Colonic mucosa (tissue), 4 donors: ENCODE results near the gene GLRA3. TPM values are rescaled to one million over a fixed set of nuclear protein-coding genes. Genes with fewer than 3 reads are reported as not detected.

Experiments
- DNase-seq: peaks from one replicate; pipeline ENCODE4 v3.0.0-alpha.2; 2020
- H3K27ac ChIP-seq: fragments of 200-600 bp; one replicate; pipeline ENCODE4 v1.8.0; 2021
- H3K27me3 ChIP-seq: fragments of 200-600 bp; one replicate; pipeline ENCODE4 v1.8.0; 2021
- H3K36me3 ChIP-seq: fragments of 200-600 bp; one replicate; pipeline ENCODE4 v1.8.0; 2021
- H3K4me1 ChIP-seq: fragments of 200-600 bp; one replicate; pipeline ENCODE4 v1.8.0; 2021; ENCODE audit warnings: mild to moderate bottlenecking
- H3K4me3 ChIP-seq: fragments of 200-600 bp; one replicate; pipeline ENCODE4 v1.8.0; 2021
- H3K9ac ChIP-seq, 2 donors: one replicate each; pipeline ENCODE4 v1.7.0; 2013; ENCODE audit warnings: control low read depth in 2 of 2, low read depth in 2 of 2, low read length in 2 of 2
- H3K9me3 ChIP-seq: fragments of 200-600 bp; one replicate; pipeline ENCODE4 v1.8.0; 2021
- CTCF ChIP-seq: fragments of 200-600 bp; IDR thresholded peaks from one replicate; pipeline ENCODE4 v1.8.0; 2022; ENCODE audit warnings: antibody characterized with exemption, mild to moderate bottlenecking
- intact Hi-C: fragments of 100-400 bp; cut with DNase I; formaldehyde crosslinking; loops from one replicate; pipeline ENCODE4 v1.14.1; 2022
- total RNA-seq, 2 donors: library from RNA; stranded (reverse); fragmentation: NEBNext Ultra II Directional in 1 of 2; extraction: Animal tissue kit (Norgen Biotek cat#: 25700) in 1 of 2; gene quantifications; one replicate each; pipeline ENCODE4 v1.2.1, GENCODE V29; 2021
- donor health status: healthy.
- donor health status: DM: no; HTN: no; CAD: no.
- donor health status: DM: no; HTN: no; CAD: no.

Gene GLRA3
- total RNA-seq, 2 donors from 2014 or later: not detected

- H3K27ac ChIP-seq: no peak overlapping the region
- no peaks in the 10 kb centered on the region for H3K4me1 ChIP-seq
- H3K27me3 ChIP-seq: no peaks in the 10 kb centered on the region
- H3K9me3 ChIP-seq: no peaks in the 10 kb centered on the region
- no peak overlapping the region for H3K4me3 ChIP-seq
- no peak for DNase-seq
- no peaks in the 10 kb centered on the region for H3K36me3 ChIP-seq
- intact Hi-C loops: no loop called here
- H3K9ac ChIP-seq: no peak overlapping the region
- TF ChIP-seq CTCF: no peak
These were observed 142.2 kb downstream of the GLRA3 start for GRCh38 chr4:174686826-174687225.

GRCh38 chr4:174681723-174682300 is 147.2 kb downstream of the GLRA3 start:
- H3K9me3 ChIP-seq: no peaks in the 10 kb centered on the region
- H3K27ac ChIP-seq: no peak overlapping the region
- no peak for DNase-seq
- no peak overlapping the region for H3K4me3 ChIP-seq
- H3K27me3 ChIP-seq: no peaks in the 10 kb centered on the region
- H3K9ac ChIP-seq: no peak overlapping the region
- intact Hi-C loops: no loop called here
- H3K4me1 ChIP-seq: no peaks in the 10 kb centered on the region
- TF ChIP-seq CTCF: no peak
- H3K36me3 ChIP-seq: no peaks in the 10 kb centered on the region

DNA sequence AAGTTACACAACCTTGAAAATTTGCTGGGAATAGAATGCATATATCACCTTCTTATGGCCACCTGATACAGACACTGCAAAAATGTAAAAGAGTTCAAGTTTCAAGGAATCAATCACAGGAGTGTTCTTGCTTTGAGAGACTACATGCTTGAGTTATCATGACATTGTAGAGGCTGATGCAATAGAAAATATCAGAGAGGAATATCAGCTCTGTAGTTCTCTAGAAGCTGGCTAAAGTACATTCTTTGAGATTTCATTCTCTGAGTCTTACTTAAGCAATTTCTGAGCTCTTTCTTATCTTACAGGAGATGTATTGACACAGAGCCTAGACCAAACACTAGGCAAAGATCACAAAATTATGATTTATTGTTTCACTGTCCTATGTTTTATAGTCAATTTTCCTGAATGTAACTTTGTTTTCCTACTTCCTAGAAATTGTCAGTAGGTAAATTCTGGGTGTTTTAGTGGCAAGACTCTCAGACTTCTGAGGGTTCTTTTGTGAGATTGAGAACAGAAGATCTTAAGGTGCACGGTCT is 154.7 kb downstream of the GLRA3 start:
- no peak for TF ChIP-seq CTCF
- DNase-seq: no peak
- H3K4me1 ChIP-seq: no peaks in the 10 kb centered on the region
- H3K9me3 ChIP-seq: no peaks in the 10 kb centered on the region
- H3K27me3 ChIP-seq: no peaks in the 10 kb centered on the region
- no peak overlapping the region for H3K27ac ChIP-seq
- intact Hi-C loops: no loop called here
- no peaks in the 10 kb centered on the region for H3K36me3 ChIP-seq
- no peak overlapping the region for H3K9ac ChIP-seq
- H3K4me3 ChIP-seq: no peak overlapping the region

GRCh38 chr4:174673865-174674264 is 155.2 kb downstream of the GLRA3 start:
- intact Hi-C loops: no loop called here
- Histone ChIP-seq H3K9ac (no peak overlapping the region), H3K36me3 (no peaks in the 10 kb centered on the region), H3K4me1 (no peaks in the 10 kb centered on the region), H3K9me3 (no peaks in the 10 kb centered on the region), H3K27ac (no peak overlapping the region), H3K4me3 (no peak overlapping the region), H3K27me3 (no peaks in the 10 kb centered on the region)
- no peak for TF ChIP-seq CTCF
- no peak for DNase-seq

GRCh38 chr4:174672276-174672675 is 156.8 kb downstream of the GLRA3 start:
- H3K27me3 ChIP-seq: no peaks in the 10 kb centered on the region
- no peak for TF ChIP-seq CTCF

More at GRCh38 chr4:174672276-174672675, 156.8 kb downstream of the GLRA3 start:
- H3K4me3 ChIP-seq: no peak overlapping the region
- no peak overlapping the region for H3K9ac ChIP-seq
- no peak for DNase-seq
- intact Hi-C loops: no loop called here
- H3K9me3 ChIP-seq: no peaks in the 10 kb centered on the region
- no peak overlapping the region for H3K27ac ChIP-seq
- no peaks in the 10 kb centered on the region for H3K4me1 ChIP-seq
- H3K36me3 ChIP-seq: no peaks in the 10 kb centered on the region
